Measurements from ENCODE around the gene FREM3.

DNA sequence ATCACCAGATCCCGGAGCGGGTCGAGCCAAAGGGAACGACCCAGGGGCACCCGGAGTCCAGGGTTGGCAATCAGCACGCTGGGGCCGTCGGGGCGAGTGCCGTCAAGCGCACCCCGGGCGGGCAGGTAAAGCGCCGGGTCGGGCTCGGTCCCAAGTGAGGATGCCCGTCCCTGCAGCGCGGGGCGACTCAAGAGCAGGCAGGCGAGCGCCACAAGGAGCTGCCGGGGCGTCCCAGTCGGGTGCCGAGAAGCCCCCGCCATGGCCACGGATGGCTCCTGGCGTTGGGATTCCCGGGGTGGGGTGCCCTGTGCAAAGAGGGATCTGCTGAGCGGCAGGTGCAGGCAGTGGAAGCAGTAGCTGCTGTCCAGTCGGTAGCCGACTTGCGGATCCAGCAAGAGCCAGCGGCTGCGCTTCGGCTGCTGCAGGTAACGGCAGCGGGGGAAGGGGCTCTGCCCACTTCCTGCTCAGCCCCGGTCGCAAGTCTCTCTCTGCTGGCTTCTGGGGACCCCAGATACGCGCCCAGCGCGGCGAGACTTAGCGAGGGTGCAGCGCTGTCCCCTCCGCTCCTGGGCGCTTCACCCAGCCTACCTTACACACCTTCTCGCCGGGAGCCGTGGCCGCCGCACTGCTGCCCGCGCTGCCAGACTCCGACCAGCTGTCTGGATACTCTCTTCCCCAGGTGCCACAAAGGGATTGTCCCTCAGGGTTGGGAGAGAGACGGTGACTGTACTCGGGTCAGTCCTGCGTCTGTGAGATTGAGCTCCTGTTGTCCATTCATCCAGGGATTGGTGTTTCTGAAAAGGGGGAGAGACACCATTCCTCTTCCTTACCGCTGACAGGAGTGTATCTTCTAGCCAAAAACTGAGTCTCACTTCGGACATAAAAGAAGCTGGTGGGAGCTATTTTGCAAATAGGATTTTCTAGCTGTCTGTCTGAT lies at the start of gene FREM3:
- TF ChIP-seq, protein P1, sequence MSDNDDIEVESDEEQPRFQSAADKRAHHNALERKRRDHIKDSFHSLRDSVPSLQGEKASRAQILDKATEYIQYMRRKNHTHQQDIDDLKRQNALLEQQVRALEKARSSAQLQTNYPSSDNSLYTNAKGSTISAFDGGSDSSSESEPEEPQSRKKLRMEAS (IDR thresholded peaks at IDR 0.05; ENCODE audit: low read depth, low read length): no peak
- TF ChIP-seq, protein P2, sequence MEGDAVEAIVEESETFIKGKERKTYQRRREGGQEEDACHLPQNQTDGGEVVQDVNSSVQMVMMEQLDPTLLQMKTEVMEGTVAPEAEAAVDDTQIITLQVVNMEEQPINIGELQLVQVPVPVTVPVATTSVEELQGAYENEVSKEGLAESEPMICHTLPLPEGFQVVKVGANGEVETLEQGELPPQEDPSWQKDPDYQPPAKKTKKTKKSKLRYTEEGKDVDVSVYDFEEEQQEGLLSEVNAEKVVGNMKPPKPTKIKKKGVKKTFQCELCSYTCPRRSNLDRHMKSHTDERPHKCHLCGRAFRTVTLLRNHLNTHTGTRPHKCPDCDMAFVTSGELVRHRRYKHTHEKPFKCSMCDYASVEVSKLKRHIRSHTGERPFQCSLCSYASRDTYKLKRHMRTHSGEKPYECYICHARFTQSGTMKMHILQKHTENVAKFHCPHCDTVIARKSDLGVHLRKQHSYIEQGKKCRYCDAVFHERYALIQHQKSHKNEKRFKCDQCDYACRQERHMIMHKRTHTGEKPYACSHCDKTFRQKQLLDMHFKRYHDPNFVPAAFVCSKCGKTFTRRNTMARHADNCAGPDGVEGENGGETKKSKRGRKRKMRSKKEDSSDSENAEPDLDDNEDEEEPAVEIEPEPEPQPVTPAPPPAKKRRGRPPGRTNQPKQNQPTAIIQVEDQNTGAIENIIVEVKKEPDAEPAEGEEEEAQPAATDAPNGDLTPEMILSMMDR (IDR thresholded peaks at IDR 0.05; ENCODE audit: low read depth, low read length): no peak
- TF ChIP-seq MYC (IDR thresholded peaks at IDR 0.05; ENCODE audit: low read depth, low read length) (no peak), POLR2A (IDR thresholded peaks at IDR 0.05; ENCODE audit: extremely low read depth, insufficient read length) (no peak)

Data from NB4 (cell line).